ENCODE data around the gene LYPD8. TPM values are rescaled to one million over a fixed set of nuclear protein-coding genes. Genes with fewer than 3 reads are reported as not detected.

The LYPD8 gene
- polyA plus RNA-seq, 3 donors, result not detected

- no peak for DNase-seq
These were observed 56.5 kb downstream of the LYPD8 start for GRCh38 chr1:248699099-248699498.

- no peak for DNase-seq
These were observed 57.7 kb downstream of the LYPD8 start for GRCh38 chr1:248697907-248698306.

GRCh38 chr1:248696774-248697173 is 58.8 kb downstream of the LYPD8 start:
- no peak for DNase-seq

- DNase-seq, result no peak
These were observed 59.3 kb downstream of the LYPD8 start for GRCh38 chr1:248696261-248696660.

GRCh38 chr1:248695451-248696132 is 60.0 kb downstream of the LYPD8 start:
- no peak for DNase-seq

- DNase-seq, result no peak
These were observed 63.9 kb downstream of the LYPD8 start for GRCh38 chr1:248691567-248692155.

Other genes starting within 250 kb of the LYPD8 start
- gene OR2G6, start 247.7 kb downstream of the LYPD8 start, polyA plus RNA-seq (ENCODE audit: insufficient read length in 3 of 3), result under 1 TPM in 1 of 3 donors, not detected in 2; 0.05 TPM
- gene OR2T29, start 193.0 kb downstream of the LYPD8 start, polyA plus RNA-seq (ENCODE audit: insufficient read length in 3 of 3), result not detected
- gene OR2T34, start 181.0 kb downstream of the LYPD8 start, polyA plus RNA-seq (ENCODE audit: insufficient read length in 3 of 3), result not detected
- under 1 TPM in 2 of 3 donors, not detected in 1; 0.04 to 0.36 TPM for gene OR2T10, start 158.1 kb downstream of the LYPD8 start, polyA plus RNA-seq (ENCODE audit: insufficient read length in 3 of 3)
- under 1 TPM in 1 of 3 donors, not detected in 2; 0.04 TPM for gene OR2T11, start 120.7 kb downstream of the LYPD8 start, polyA plus RNA-seq (ENCODE audit: insufficient read length in 3 of 3)
- not detected for gene OR2T35, start 110.5 kb downstream of the LYPD8 start, polyA plus RNA-seq (ENCODE audit: insufficient read length in 3 of 3)
- not detected for gene OR2T27, start 100.2 kb downstream of the LYPD8 start, polyA plus RNA-seq (ENCODE audit: insufficient read length in 3 of 3)
- not detected for gene OR14I1, start 53.0 kb downstream of the LYPD8 start, polyA plus RNA-seq (ENCODE audit: insufficient read length in 3 of 3)
- gene SH3BP5L, start 70.2 kb upstream of the LYPD8 start, polyA plus RNA-seq (ENCODE audit: insufficient read length in 3 of 3), result 10 to 100 TPM; 30.3 to 32.5 (median 30.6) TPM
- 10 to 100 TPM; 24.0 to 30.8 (median 27.0) TPM for gene ZNF672, start 82.5 kb upstream of the LYPD8 start, polyA plus RNA-seq (ENCODE audit: insufficient read length in 3 of 3)
- gene ZNF692, start 103.3 kb upstream of the LYPD8 start, polyA plus RNA-seq (ENCODE audit: insufficient read length in 3 of 3), result 10 to 100 TPM; 45.7 to 59.7 (median 56.0) TPM
- gene PGBD2, start 150.5 kb upstream of the LYPD8 start, polyA plus RNA-seq (ENCODE audit: insufficient read length in 3 of 3), result 10 to 100 TPM; 11.1 to 13.2 (median 13.0) TPM

All from renal pelvis (tissue), 4 donors.